Measurements from ENCODE around the gene PACC1.
A peak's percentile ranks its signal among the peaks of the same experiment; 100 is the strongest.
"Not testable (repeated sequence)": the region's sequence is repeated elsewhere in the genome, so short reads cannot be mapped to it uniquely, and the experiment has no call there.

PACC1 gene

GRCh38 chr1:212326541-212326940 lies 88.1 kb downstream of the PACC1 start:
- no peak for DNase-seq

GRCh38 chr1:212323066-212323465 lies 91.6 kb downstream of the PACC1 start:
- no peak for DNase-seq

- not testable (repeated sequence) for DNase-seq
These were observed 93.7 kb downstream of the PACC1 start for GRCh38 chr1:212321031-212321430.

GRCh38 chr1:212317916-212318315 lies 96.8 kb downstream of the PACC1 start:
- DNase-seq: no peak

GRCh38 chr1:212315907-212316306 lies 98.8 kb downstream of the PACC1 start:
- peak; percentile 26 for DNase-seq

GRCh38 chr1:212315184-212315583 lies 99.5 kb downstream of the PACC1 start:
- DNase-seq: no peak
